Body of pancreas (tissue), 4 donors: ENCODE results near the gene NACC2. TPM values are rescaled to one million over a fixed set of nuclear protein-coding genes. Genes with fewer than 3 reads are reported as not detected.

Experiments
- ATAC-seq: fragments of 150-250 bp; one replicate; pipeline ENCODE4 v1.9.1; 2016
- DNase-seq, 4 donors: peaks; one replicate each; pipeline ENCODE4 v3.0.0-alpha.2; 2019
- H3K27ac ChIP-seq, 4 donors: fragments of 200-600 bp; sonication (generic); 1 replicate in 3 of 4; 2 replicates in 1 of 4; pipeline versions ENCODE4 v1.5.1 to v1.6.1; 2016 to 2019; ENCODE audit warnings: mild to moderate bottlenecking in 1 of 4, mixed read lengths in 1 of 4, moderate library complexity in 1 of 4
- H3K27me3 ChIP-seq, 2 donors: fragments of 200-600 bp; sonication (generic); one replicate each; pipeline ENCODE4 v1.6.0; 2016; ENCODE audit warnings: mild to moderate bottlenecking in 1 of 2
- H3K36me3 ChIP-seq, 2 donors: fragments of 200-600 bp; sonication (generic); replicated peaks in 1 of 2; 2 replicates each; pipeline ENCODE4 v1.5.1; 2016; ENCODE audit warnings: low read depth in 2 of 2; ENCODE audit not compliant: insufficient read depth in 1 of 2
- H3K4me1 ChIP-seq: fragments of 200-600 bp; sonication (generic); one replicate; pipeline ENCODE4 v1.6.0; 2016
- H3K4me3 ChIP-seq, 2 donors: fragments of 200-600 bp; sonication (generic); 1 replicate in 1 of 2; 2 replicates in 1 of 2; pipeline ENCODE4 v1.5.1; 2016 to 2019
- H3K9me3 ChIP-seq, 3 donors: fragments of 200-600 bp; sonication (generic); 1 replicate in 2 of 3; 2 replicates in 1 of 3; pipeline ENCODE4 v1.5.1; 2016
- POLR2A ChIP-seq, 3 donors: fragments of 450-650 bp; IDR thresholded peaks; one replicate each; pipeline ENCODE4 v1.6.1; 2016; ENCODE audit warnings: antibody characterized with exemption in 3 of 3, mild to moderate bottlenecking in 2 of 3
- WGBS, 2 donors: methylation state at CpG; one replicate each; pipeline ENCODE4 v1.1.5; 2017; 5-methylcytosine and 5-hydroxymethylcytosine counted together
- intact Hi-C: fragments of 100-400 bp; cut with DNase I; formaldehyde crosslinking; loops from one replicate; pipeline ENCODE4 v1.15.1; 2023
- total RNA-seq, 2 donors: library from RNA; depleted of rRNA; stranded (reverse); fragments of >200 nt; gene quantifications; one replicate each; pipeline ENCODE4 v1.1.0, GENCODE V29; 2016
- TF ChIP-seq, protein P1 (sequence below), 7 experiments: fragments of 450-650 bp in 4 of 7; fragments of 200-600 bp in 3 of 7; sonication (generic) in 3 of 7; IDR thresholded peaks; one replicate each; pipeline ENCODE4 v1.5.1; 2016 to 2019; ENCODE audit warnings: antibody characterized with exemption in 7 of 7

The NACC2 gene, protein sequence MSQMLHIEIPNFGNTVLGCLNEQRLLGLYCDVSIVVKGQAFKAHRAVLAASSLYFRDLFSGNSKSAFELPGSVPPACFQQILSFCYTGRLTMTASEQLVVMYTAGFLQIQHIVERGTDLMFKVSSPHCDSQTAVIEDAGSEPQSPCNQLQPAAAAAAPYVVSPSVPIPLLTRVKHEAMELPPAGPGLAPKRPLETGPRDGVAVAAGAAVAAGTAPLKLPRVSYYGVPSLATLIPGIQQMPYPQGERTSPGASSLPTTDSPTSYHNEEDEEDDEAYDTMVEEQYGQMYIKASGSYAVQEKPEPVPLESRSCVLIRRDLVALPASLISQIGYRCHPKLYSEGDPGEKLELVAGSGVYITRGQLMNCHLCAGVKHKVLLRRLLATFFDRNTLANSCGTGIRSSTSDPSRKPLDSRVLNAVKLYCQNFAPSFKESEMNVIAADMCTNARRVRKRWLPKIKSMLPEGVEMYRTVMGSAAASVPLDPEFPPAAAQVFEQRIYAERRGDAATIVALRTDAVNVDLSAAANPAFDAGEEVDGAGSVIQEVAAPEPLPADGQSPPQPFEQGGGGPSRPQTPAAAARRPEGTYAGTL
- 10 to 100 TPM; 16.6 to 21.1 TPM for total RNA-seq

DNA sequence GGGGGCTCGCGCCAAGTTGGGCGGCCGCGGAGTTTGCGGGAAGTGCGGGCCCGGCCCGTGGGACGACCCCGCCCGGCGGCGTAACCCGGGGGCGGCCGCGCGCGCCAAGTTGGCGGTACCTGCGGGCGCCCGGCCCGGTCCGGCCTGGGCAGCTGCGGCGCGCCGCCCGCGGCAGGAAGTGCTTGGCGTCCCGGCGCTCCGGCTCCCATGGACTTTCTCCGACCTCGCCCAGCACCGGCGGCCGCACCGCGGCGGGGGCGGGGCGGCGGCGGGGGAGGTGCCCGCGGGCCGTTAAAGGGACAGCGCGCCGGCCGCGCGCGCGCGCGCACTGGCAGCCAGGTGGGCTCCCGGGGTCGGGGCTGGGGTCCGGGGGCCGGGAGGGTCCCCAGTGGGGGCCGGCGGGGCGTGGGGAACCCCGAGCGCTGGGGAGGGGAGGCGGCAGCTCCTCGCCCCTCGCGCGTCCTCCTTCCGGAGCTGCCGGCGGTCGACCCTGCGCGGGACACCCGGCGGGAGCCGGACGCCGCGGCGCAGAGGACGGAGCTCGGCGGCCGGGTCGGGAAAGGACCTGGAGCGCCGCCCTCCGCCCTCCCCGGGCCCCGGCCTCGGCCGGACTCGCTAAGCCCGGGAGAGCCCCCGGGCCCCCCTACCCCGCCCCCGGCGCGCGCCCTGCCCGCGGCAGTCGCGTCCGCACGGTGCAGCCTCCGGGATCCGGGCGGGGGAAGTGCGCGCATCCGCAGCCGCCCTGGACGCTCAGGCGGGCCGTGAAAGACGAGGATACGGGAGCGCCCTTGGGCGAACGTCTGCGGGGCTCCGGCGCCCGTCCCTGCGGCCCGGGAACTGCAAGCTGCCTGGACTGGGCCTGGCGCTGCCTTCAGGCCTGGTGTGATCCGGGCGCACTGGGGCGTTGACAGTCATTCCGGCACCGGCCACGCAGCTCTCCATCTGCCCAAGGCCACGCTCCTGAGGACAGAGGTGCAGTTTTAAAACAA lies at the start of gene NACC2:
NACC2 (minus strand) TSS at position 220 of the 989 bp plus-strand sequence. CDS start 44,768 bp downstream, outside the sequence.
- H3K9me3 ChIP-seq = no peaks in the 10 kb centered on the region
- peak; percentile 74 for ATAC-seq
- H3K4me3 ChIP-seq = peak within 1 kb of the TSS; percentile 74 to 85
- H3K27ac ChIP-seq = peak within 1 kb of the TSS; percentile 52 to 93 (median 86)
- 1% methylated on average over 72 of the region's 143 CpGs; no CpG with 5 or more reads in 1 of the 2 donors for WGBS, 2 donors
- H3K36me3 ChIP-seq = no peaks in the 10 kb centered on the region
- DNase-seq = peak; percentile 73 to 82 (median 74)
- TF ChIP-seq POLR2A (IDR thresholded peaks at IDR 0.05) = peak in 1 of 3 donors; percentile 14
- TF ChIP-seq, protein P1, sequence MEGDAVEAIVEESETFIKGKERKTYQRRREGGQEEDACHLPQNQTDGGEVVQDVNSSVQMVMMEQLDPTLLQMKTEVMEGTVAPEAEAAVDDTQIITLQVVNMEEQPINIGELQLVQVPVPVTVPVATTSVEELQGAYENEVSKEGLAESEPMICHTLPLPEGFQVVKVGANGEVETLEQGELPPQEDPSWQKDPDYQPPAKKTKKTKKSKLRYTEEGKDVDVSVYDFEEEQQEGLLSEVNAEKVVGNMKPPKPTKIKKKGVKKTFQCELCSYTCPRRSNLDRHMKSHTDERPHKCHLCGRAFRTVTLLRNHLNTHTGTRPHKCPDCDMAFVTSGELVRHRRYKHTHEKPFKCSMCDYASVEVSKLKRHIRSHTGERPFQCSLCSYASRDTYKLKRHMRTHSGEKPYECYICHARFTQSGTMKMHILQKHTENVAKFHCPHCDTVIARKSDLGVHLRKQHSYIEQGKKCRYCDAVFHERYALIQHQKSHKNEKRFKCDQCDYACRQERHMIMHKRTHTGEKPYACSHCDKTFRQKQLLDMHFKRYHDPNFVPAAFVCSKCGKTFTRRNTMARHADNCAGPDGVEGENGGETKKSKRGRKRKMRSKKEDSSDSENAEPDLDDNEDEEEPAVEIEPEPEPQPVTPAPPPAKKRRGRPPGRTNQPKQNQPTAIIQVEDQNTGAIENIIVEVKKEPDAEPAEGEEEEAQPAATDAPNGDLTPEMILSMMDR (IDR thresholded peaks at IDR 0.05) = no peak
- H3K4me1 ChIP-seq = peaks cover 54% of the 10 kb centered on the region
- H3K27me3 ChIP-seq = no peaks in the 10 kb centered on the region
- intact Hi-C loops = no loop called here

DNA sequence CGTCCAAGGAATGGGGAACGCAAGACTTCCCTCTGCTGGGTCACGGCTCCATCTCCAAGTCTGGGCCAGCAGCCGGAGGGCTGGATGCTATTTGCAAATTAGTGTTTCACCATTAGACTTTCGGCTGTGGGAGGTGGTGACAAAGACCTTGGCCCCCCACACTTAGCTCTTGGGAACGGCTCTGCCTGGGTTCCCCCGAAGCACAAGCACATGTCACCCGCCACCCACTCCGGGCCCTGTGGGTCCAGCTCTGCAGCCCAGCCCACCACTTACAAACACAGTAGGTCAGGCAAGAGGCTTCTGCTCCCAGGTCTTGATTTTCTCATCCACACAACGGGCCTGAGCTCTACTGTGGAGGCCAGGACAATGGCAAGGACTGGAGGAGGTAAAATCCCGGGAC lies 49.4 kb upstream of the NACC2 start:
- 85 to 87% methylated on average over 5 to 11 of the region's 11 CpGs for WGBS, 2 donors
- H3K27me3 ChIP-seq = no peaks in the 10 kb centered on the region
- ATAC-seq (no peak), DNase-seq (no peak)
- no peak overlapping the region for H3K4me3 ChIP-seq
- H3K4me1 ChIP-seq = no peaks in the 10 kb centered on the region
- no peaks in the 10 kb centered on the region for H3K9me3 ChIP-seq
- TF ChIP-seq, protein P1 (IDR thresholded peaks at IDR 0.05) = no peak
- no peak for TF ChIP-seq POLR2A (IDR thresholded peaks at IDR 0.05)
- H3K36me3 ChIP-seq = no peaks in the 10 kb centered on the region
- H3K27ac ChIP-seq = no peak overlapping the region
- intact Hi-C loops = no loop called here

DNA sequence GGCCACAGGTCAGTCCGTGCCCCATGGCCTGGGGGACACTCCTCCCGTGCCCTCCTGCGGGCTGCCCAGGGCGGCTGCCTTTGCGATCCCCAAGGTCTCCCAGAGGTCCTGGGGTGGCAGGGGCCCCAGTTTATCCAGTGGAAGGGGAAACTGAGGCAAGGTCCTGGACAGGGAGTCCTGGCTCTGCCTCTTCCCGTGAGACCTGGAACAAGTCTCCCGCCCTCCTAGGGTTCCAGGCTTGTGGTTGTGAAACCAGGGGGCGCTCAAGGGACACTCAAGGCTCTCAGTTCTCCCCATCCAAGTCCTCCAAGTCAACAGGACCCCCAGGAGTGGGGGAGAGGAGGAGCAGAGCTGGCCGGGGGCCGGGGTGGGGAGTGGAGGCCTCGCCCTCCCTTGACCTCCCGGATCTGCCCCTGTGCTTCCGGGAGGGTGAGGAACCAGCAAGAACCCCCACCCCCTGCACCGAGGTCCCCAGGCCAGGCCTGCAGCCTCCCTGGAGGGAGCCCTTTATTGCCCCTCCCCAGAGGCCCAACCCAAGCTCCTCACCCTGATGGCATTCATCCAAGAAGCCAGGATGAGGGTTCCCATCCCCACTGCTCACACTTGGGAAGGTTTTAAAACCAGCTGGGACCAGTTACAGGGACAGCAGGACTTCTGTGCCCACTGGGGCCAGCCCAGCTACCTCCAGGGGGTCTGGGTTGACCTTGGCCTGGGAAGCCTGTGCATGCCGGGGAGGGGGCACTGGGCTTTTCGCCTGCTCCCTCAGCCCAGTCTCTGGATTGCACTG lies 48.3 kb upstream of the NACC2 start:
- intact Hi-C loops = no loop called here
- peak in 1 of 4 donors; percentile 38 for DNase-seq
- no peak for ATAC-seq
- TF ChIP-seq, protein P1 (IDR thresholded peaks at IDR 0.05) = peak in 4 of 7 experiments; percentile 9 to 25 (median 12)
- TF ChIP-seq POLR2A (IDR thresholded peaks at IDR 0.05) = no peak
- Histone ChIP-seq H3K4me3 (no peak overlapping the region), H3K27ac (no peak overlapping the region), H3K9me3 (no peaks in the 10 kb centered on the region), H3K36me3 (no peaks in the 10 kb centered on the region), H3K27me3 (no peaks in the 10 kb centered on the region), H3K4me1 (peaks cover 3% of the 10 kb centered on the region)
- WGBS, 2 donors = 45 to 60% methylated on average over 1 to 15 of the region's 16 CpGs

DNA sequence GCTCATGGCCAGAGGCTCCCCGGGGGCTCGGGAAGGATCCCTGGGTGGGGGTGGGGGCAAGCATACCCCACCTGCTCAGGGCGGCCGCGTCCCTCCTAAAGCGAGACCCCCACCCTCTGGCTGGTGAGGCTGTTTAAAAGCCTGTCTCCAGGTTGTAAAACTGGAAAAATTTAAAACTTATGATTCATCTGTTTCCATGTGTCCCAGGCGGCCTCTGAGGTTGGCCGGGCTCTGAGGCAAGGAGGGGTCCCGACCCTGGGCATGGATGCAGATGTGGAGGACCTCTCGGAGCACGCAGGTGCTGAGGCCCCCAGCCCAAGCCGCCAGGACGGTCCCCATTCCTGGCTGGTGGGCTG lies 47.7 kb upstream of the NACC2 start:
- ATAC-seq = no peak
- Histone ChIP-seq H3K4me3 (no peak overlapping the region), H3K4me1 (peaks cover 6% of the 10 kb centered on the region), H3K36me3 (no peaks in the 10 kb centered on the region), H3K9me3 (no peaks in the 10 kb centered on the region), H3K27me3 (no peaks in the 10 kb centered on the region), H3K27ac (no peak overlapping the region)
- 50 to 71% methylated on average over 6 to 13 of the region's 13 CpGs for WGBS, 2 donors
- DNase-seq = no peak
- intact Hi-C loops = no loop called here
- TF ChIP-seq, protein P1 (IDR thresholded peaks at IDR 0.05) = no peak
- TF ChIP-seq POLR2A (IDR thresholded peaks at IDR 0.05) = no peak
